GM19023 (cell line): ENCODE data around the gene NCS1.

ENCODE experiments used
- ATAC-seq: cut with Tn5 transposase; IDR thresholded peaks from one replicate; pipeline ENCODE4 v1.9.1; 2021; ENCODE audit warnings: mild to moderate bottlenecking, moderate library complexity; ENCODE audit not compliant: unreplicated experiment

NCS1 gene

DNA sequence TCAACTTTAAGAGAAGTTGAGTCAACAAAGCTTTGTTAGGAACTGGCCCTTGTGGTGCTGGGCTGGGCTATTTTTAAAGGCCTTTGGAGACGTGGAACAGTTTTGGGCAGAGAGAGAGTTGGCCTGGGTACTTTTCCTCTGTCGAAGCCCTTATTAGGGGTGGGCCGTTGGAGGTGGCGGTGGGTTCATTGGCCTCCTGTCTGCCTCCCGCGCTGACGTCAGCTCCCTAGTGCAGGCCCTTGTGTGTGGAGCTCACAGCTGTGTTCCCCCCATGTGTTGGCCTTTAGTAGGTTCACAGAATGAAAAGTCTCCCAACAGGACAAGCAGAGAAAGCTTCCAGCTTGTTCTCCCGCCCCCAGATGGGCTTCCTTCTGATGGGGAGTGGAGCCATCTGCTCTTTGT lies 2.7 kb downstream of the NCS1 start:
- no peak for ATAC-seq

DNA sequence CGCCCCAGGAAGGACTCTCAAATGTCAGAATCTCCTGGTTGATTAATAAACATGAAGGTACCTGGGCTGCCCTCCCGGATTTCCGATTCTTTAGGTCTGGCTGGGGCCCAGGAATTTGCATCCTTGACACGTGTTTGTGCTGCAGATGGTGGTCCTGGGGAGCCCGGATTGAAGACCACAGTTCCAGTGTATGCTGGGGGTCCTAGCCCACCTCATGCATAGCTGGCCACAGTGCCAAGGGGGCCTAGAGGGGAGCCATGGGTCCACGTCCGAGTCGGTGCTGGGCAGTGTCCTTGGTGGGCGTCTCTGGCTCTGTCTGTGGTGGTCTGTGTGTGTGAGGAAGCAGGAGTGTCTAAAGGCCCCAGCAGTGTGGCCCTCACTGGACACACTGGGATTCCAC lies 3.2 kb downstream of the NCS1 start:
- ATAC-seq, result no peak

DNA sequence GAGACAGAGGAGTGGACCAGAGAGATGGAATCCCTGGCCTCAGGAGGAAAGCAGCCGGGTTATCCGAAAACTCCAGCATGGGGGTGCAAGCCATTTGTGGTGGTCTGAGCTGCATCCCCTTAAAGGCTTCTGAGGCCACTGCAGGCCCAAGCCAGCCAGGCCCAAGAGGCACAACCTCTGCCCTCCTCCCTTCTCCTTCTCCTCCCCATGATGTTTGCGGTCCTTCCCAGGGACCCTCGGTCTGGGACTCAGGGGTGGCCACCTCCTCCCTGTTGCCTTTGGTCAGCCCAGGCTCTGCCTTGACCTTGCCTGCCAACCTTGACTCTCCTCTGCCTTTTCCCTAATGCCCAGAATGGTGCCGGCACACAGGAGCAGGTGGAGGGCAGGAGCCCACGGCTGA lies 4.6 kb downstream of the NCS1 start:
- no peak for ATAC-seq

DNA sequence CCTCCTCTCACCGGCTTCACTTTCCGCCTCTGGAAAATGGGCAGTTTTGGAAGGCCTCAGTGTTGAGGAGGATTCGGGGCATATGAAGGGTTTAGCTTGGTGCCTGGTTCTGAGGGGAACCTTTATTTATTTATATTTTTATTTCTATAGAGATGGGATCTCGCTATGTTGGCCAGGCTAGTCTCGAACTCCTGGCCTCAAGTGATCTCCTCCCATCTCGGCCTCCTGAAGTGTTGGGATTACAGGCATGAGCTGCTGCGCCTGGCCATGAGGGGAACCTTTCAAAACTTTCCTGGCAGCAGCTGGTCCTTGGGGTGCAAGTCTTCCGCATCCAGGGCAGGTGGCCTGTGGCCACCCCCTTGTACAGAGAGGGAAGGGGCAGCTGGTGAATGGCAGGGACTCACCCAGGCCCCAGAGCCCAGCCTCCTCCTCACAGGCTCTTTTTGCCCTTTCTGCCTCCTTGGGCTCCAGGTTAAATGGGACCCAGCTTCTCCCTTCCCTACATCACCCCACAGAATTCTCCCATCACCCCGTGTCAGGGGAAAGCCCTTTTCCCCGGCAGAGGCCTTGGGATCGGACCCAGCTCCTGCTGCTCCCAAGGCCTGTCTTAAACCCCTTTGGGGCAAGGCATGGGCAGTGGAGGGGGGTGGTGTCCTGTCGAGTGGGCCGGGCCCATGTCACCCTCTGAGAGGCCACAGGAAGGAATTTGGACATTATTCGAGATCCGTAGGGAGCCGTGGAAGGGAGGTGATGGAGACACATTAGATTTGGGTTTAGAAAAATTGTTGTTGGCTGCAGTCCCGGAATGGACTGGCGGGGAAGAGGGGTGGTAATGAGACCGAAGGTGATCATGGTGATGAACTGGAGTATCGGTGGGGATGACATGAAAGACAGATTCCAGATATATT lies 5.9 kb downstream of the NCS1 start:
- ATAC-seq, result no peak

DNA sequence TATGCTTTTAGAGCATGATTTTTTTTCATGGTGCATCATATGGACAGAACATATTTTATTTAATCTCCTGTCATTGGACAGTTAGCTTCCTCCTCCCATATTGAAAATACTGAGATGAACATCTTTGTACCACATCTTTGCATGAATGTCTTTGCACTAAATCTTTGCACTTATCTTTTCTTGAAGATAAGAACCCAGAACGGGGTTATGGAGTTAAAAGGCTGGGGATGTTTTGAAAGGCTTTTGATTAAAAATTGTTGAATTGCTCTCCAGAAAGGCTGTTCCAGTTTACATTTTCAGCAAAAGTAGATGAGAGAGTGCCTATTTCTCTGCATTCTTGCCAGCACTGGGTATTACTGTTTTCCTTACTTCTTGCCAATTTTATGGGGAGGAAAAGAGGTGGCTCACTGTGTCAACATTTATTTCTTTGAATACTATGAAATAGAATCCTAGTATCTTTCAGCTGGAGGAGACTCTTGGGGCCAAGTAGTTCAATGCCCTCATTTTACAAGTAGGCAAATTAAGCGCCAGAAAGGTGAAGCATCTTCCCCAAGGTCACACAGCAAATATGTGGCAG lies 7.2 kb downstream of the NCS1 start:
- ATAC-seq, result no peak

DNA sequence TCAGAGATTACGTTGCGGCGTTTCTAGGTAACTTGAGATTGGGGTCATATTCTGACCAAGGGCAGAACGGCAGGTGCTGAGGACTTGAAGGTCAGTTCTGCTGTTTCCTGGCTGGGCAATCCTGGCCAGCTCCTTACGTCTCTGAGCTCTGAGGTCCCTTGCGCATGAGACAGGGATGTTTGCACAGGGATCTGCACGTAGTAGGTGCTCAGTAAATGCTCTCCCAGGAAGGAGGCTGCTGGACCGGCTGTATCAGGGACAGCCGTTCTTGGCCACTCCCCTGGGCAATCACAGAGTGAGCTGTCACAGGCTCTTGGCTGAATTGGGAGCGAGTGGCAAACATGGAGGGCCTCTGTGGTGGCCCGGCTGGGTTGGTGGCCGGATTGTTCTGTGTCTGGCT lies 8.3 kb downstream of the NCS1 start:
- ATAC-seq, result no peak

DNA sequence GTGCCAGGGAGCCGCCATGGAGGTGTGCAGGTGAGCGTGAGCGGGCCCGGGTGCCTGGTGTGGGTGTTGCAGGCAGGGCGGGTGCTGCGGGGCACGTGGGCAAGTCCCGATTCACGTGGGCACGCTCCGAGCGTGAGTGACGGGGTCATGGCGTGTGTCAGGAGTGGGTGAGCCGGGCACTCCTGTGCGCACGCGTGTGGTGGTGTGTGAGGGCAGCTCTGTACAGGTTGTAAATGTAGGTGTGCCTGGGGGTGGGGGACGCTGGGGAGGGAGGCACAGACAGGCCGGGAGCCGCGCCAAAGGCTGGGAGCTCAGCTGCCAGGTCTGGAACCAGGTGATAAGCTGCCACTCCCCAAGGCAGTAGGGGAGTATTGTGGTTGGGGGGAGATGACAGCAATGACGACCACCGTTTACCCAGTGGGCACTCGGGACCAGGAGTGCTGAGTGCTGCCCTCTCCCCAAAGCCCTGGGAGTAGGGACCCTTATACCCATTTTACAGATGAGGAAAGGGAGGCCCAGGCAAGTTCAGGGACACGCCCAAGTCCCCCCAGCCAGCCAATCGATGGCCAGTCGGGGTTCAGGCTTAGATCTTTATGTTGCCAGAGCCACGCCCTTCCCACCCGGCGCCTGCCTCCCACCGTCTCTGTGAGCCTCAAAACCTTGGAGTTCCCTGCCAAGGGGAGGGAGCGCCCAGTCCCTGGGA lies 9.6 kb downstream of the NCS1 start:
- no peak for ATAC-seq

DNA sequence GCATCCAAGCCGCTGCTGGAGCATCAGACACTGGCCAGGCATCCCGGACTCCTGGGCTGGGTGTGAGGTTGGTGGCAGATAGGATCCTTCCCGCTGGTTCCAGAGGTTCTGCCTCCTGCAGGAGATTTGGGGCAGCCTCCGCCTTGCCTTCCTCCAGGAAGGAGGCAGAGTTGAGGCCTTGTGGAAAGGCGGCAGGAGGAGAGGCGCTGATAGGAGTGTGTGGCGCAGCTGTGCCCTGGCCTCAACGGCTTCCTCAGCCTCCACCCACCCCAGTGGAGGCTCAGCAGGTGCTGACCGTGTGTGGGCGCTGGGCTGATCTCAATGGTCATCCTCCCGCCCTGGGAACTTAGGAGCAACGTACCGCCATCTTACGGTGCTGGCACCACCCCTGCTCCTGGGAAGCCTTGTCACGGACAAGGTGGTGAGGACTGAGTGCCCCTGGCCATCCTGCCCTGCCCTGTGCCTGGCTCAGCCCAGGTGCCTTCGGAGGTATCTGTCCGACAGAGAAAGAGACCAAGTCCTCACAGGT lies 10.2 kb downstream of the NCS1 start:
- no peak for ATAC-seq

DNA sequence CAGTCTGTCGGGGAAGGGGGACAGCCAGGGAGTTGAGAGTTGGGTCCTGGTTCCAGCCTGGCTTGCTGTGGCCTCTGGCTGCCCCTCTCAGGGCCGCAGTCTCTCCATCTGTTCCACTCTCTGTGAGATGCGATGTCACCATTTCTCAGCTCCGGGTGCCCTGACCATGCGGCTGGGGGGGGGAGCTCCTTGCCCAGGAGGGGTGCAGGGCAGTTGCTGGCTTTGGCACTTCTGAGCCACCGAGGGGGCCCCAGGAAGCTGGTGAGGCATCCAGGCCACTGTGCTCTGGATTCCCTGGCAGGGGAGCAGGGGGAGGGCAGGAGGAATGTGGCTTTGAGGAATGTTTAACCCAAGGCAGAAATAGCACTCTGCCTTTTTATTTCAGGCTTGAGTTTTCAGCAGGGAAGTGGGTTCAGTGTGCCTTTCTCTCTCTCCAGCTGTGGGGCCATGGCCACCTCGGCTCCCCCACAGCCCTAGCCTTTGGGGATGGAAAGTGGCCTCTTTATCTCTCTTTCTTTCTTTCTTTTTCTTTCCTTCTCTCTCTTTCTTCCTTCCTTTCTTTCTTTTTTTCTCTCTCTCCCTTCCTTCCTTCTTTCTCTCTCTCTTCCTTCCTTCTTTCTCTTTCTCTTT lies 11.0 kb downstream of the NCS1 start:
- no peak for ATAC-seq

DNA sequence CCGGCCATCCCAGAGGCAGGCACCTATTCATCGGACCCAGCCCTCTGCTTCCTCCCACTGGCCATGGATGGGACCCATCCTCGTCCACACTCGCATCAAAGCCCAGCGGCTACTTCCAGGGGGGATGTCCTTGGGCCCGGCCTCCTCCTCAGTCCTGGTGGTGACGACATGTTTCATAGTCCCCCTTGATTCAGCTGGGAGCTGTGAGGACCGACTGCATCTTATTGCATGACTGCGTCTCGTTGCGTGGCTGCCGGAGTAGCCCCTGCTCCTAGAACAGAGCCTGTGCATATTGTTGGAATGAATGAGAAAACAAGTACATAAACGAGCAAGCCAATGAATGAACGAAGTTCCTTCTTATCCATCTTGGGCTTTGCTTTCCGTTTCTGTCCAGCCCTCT lies 12.8 kb downstream of the NCS1 start:
- ATAC-seq, result no peak

DNA sequence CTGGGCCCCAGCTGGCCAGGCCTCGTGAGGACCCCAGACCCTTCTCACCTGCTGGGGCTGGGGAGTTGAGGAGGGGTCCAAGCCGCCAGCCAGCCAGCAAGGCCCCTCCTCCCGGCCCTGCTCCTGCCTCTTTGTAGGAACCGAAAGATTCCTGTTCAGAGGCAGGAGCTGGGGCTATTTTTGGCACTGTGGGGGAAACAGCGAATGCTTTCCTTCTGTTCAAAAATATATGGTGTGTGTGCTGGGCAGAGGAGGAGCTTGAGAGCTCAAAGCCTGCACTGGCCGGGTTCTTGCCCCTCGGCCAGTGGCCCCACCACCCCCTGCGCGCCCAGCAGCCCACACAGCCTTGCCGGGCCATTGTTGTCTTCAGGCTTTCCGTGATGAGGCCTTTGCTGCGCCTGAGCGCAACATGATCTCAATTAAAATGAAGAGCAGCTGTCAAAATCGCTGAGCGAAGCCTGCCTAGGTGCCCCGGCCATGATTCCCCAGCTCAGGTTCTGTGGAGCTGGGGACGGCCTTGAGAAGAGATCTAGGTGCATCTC lies 13.4 kb downstream of the NCS1 start:
- no peak for ATAC-seq

DNA sequence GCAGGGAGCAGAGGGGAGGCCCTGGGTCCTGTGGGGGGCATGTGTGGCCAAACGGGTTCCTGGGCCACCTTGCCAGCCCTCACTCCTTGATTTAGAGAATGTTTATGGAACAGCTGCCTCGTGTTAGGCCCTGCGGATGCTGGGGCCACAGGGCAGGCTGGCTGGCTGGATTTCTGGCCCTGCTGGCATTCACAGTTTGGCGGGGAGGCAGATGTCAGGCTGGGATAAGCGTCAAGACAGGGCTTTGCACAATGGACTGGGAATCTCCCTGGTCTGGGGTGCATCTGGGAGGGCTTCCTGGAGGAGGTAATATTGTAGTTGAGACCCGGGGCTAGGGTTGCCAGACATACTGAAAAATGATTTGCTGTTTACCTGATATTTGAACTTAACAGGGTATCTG lies 13.8 kb downstream of the NCS1 start:
- no peak for ATAC-seq

DNA sequence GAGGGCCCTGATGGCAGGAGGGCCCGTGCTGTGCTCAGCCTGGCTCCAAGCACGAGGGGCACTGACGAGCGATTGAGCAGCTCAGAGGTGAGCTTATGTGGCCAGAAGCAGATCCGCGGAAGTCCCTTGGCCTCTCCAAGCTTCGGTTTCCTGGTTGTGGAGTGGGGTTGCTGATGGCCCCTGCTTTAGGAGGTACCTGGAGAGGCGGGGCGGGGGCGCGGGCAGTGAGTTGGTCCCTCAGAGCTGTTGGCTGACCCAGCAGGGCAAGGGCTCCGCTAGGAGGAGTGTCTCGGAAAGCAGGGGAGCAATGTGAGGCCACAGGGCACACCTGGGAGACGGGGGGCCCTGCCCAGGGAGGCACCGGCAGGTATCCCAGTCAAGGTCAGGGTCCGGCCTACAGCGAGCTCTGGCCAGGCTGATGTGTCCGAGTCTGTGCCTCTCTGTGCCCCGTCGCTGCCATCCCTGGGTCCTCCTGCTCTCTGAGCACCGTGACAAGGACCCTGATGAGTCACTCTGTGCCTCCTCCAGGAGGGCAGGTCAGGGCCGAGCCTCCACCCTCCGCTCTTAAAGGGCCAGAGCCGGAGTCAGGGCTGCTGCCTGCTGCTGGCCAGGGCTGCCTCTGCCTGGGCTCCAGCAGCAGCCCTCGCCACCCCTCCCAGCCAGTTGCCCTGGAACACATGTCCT lies 14.8 kb downstream of the NCS1 start:
- ATAC-seq, result no peak

DNA sequence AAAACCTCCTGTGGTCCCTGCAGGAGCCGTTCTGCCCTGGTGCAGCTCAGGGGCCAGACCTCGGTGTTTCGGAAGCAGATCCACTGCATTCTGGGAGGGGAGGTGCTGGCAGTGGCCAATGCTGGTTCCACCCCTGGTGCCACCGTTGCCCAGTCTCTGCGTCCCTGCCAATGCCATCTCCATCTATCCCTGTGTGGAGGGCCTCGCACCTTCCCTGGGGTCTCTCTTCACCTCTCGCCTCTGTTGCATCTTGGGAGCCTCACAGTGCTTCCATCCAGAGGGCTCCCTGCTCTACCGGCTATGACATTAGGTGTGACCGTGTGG lies 15.3 kb downstream of the NCS1 start:
- ATAC-seq, result no peak

DNA sequence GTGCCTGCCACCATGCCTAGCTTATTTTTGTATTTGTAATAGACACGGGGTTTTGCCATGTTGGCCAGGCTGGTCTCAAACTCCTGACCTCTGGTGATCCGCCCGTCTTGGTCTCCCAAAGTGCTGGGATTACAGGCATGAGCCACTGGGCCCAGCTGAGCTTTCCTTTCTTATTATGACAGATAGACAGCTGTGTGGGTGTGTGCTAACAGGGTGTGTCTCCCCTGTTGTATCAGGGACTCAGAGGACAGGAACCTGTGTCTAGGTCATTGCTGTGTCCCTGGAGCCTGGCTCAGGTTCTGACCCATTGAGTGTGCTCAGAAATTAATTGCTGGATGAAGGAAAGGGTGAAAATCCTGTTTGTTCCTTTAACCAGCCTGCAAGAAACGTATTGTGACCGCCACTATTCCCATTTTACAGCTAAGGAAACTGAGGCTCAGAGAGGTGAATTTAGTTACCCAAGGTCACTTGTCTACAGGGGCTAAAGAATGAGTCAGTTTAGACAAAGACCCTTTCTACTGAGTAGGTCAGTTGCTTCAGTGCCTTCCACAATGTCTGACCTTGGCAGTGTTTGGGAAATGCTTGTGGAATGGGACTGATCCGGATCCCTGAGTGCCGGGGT lies 16.8 kb downstream of the NCS1 start:
- ATAC-seq, result no peak

DNA sequence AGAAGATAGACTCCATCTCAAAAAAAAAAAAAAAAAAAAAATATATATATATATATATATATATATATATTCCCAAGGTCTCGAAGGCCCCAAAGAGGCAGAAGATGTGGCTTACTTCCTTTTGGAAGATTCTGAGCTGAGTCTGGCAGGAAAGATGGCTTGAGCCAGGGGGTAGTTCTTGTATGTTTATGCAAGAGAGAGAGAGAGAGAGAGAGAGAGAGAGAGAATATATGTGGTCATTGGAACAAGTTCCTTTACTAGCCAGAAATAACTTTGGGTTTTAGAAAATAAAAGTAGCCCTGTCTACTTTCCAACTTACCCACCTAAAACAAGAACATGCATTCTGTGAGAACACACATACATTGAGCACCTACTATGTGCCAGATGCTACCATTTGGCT lies 17.6 kb downstream of the NCS1 start:
- ATAC-seq, result no peak

DNA sequence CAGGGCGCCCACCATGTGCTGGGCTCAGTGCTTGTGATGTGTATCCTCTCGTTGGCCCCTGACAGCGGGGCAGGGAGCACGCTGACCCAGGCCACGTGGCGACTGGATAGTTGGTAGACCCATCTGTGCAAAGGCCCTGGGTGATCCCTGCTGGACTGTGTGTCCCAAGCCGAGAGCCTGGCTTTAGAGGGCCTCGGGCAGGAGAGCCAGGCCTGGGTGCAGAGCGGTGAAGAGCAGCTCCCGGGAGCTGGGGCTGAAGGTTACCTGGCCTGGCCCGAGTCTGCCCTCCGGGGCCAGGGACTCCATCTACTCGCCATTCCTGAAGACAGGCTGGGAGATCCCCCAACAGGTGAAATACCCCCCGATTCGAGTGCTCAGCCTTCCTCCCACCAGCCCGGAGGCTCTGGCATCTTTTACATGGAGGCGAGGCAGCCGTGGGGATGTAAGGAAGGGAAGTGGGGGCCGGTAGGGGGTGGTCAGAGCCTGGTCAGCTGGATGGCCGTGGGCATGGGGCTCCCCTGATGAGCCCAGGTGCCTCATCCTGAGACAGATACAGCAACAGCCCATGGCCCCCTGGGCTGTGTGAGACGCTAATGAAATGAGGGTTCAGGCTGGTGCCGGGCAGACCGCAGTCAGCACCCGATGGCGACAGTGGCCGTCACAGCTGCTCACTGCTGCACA lies 19.0 kb downstream of the NCS1 start:
- ATAC-seq, result no peak

DNA sequence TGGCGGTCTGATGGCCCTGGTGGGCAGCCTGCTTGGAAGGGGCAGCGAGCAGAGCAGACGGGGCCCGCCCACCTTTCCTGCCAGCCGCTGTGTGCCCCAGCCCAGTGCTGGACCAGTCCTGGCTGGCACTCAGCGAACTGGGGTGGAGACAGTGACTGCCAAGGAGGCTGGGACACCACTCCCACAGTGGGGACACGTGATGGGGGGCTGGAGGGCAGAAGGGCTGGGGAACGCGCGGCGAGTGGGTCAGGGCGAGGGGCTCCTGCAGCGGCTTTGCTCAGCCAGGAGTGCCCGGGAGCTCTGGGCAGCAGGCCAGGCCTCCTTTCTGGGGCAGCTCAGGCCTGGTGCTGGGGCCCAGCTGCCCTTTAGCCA lies 19.5 kb downstream of the NCS1 start:
- no peak for ATAC-seq

DNA sequence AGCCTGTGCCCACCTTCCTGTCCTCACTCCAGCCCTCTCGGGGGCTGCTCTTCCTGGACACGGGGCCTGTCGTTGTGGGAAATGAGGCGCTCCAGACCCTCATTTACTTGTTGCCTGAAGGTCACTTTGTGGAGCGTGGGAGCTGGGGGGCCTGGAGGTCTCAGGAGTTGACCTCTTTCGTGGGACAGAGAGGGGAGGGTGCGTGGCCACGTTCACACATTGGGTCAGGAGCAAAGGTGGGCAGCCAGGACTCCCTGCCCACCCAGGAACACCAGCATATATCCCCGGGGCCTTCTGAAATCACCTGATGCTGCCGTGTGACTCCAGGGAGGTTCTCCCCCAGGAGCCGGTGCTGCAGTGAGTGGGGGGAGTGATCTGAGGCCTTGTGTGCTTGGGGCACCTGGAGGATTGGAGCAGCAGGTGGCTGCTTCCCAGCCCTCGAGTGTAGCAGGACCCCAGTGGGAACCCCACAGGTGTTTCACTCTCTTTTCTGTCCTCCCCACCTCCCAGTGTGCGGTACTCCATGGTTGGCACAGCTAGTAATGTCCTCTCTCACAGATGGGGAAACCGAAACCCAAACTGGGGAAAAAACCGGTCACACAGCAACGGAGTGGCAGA lies 20.3 kb downstream of the NCS1 start:
- ATAC-seq, result no peak
